Panc1 (cell line): ENCODE data around the gene ADAMTS10. TPM values are rescaled to one million over a fixed set of nuclear protein-coding genes. Genes with fewer than 3 reads are reported as not detected.

Experiments
- ATAC-seq: fragments of 200-7000 bp; cut with Tn5 transposase; 2 replicates; pipeline ENCODE4 v1.9.1; 2020; ENCODE audit warnings: mild to moderate bottlenecking, moderate library complexity
- BruUV-seq: library from RNA; stranded (reverse); fragments of 400-500 nt; replicated peaks from 2 replicates; lab custom pipeline; 2021; lab: Mats Ljungman, UMichigan
- CTCF ChIA-PET: fragments of 300-600 bp; sonication (Branson Sonifier 250); formaldehyde crosslinking; loops from one replicate; lab custom pipeline; 2022; ENCODE audit warnings: antibody characterized with exemption; lab: Charles Lee
- POLR2A ChIA-PET: fragments of 300-600 bp; sonication (Branson Sonifier 250); formaldehyde crosslinking; loops from one replicate; lab custom pipeline; 2022; ENCODE audit warnings: antibody characterized with exemption; lab: Charles Lee
- DNase-seq: peaks from one replicate; pipeline ENCODE4 v3.0.0-alpha.2; 2010; ENCODE audit warnings: low read depth, low spot score
- H3K27ac ChIP-seq: 2 replicates; pipeline ENCODE4 v1.5.1; 2011; ENCODE audit warnings: mild to moderate bottlenecking, low read length, inconsistent platforms
- H3K27me3 ChIP-seq: fragments of 200-500 bp; sonication (Bioruptor generic); 2 replicates; pipeline ENCODE4 v1.6.0; 2014; ENCODE audit warnings: low read length, inconsistent platforms; ENCODE audit not compliant: control insufficient read depth, insufficient read depth
- H3K36me3 ChIP-seq: fragments of 200-500 bp; sonication (Bioruptor generic); 2 replicates; pipeline ENCODE4 v1.5.1; 2014; ENCODE audit warnings: inconsistent platforms, mild to moderate bottlenecking, low read length, moderate library complexity; ENCODE audit not compliant: control insufficient read depth, insufficient read depth
- H3K4me1 ChIP-seq: 2 replicates; pipeline ENCODE4 v1.5.1; 2011; ENCODE audit warnings: inconsistent platforms, mild to moderate bottlenecking, low read length, moderate library complexity; ENCODE audit not compliant: control insufficient read depth, insufficient read depth
- H3K4me3 ChIP-seq, 2 experiments: 2 replicates each; pipeline ENCODE4 v1.5.1; 2011 to 2012; ENCODE audit warnings: low read depth in 2 of 2, low read length in 2 of 2, mild to moderate bottlenecking in 2 of 2, inconsistent platforms in 1 of 2, moderate library complexity in 1 of 2
- H3K9me3 ChIP-seq: fragments of 200-500 bp; sonication (Bioruptor generic); 2 replicates; pipeline ENCODE4 v1.5.1; 2014; ENCODE audit warnings: low read depth, mild to moderate bottlenecking, inconsistent platforms, low read length, moderate library complexity; ENCODE audit not compliant: control insufficient read depth, insufficient read depth
- CTCF ChIP-seq: fragments of 450-650 bp; IDR thresholded peaks from 2 replicates; pipeline ENCODE4 v1.5.1; 2017; ENCODE audit warnings: mild to moderate bottlenecking
- POLR2AphosphoS5 ChIP-seq: IDR thresholded peaks from 2 replicates; pipeline ENCODE4 v1.6.1; 2012; ENCODE audit warnings: mild to moderate bottlenecking, low read depth, low read length, moderate library complexity
- REST ChIP-seq, 2 experiments: IDR thresholded peaks; 2 replicates each; pipeline ENCODE4 v1.6.1; 2011 to 2012; ENCODE audit warnings: low read depth in 2 of 2, control low read depth in 1 of 2, low read length in 1 of 2, mild to moderate bottlenecking in 1 of 2, moderate library complexity in 1 of 2; ENCODE audit not compliant: insufficient read depth in 1 of 2
- SIN3A ChIP-seq: IDR thresholded peaks from 2 replicates; pipeline ENCODE4 v1.6.1; 2012; ENCODE audit warnings: low read depth, mild to moderate bottlenecking, low read length, moderate library complexity, borderline replicate concordance; ENCODE audit not compliant: insufficient read depth
- TCF7L2 ChIP-seq: IDR thresholded peaks from 2 replicates; pipeline ENCODE4 v1.6.1; 2011; ENCODE audit warnings: mild to moderate bottlenecking, low read depth, low read length, inconsistent platforms
- in situ Hi-C: cut with HindIII; loops from 2 replicates; pipeline ENCODE4 v1.10.0; 2016; ENCODE audit warnings: low sequenced_read_pairs, low pct_unique_long_range_greater_than_20kb
- intact Hi-C: fragments of 100-400 bp; cut with micrococcal nuclease; formaldehyde crosslinking; loops from one replicate; pipeline ENCODE4 v1.10.0; 2022; ENCODE audit not compliant: unreplicated experiment
- total RNA-seq: library from RNA; stranded (reverse); gene quantifications from one replicate; pipeline ENCODE4 v1.2.1, GENCODE V29; 2021; ENCODE audit not compliant: unreplicated experiment

Gene ADAMTS10
- total RNA-seq, 1 experiment from 2014 or later: 10.0 TPM

- TF ChIP-seq POLR2AphosphoS5 (no peak), SIN3A (no peak), CTCF (no peak), TCF7L2 (no peak), REST (IDR thresholded peaks at IDR 0.05; ENCODE audit: insufficient read depth in 1 of 2, low read depth in 2 of 2, low read length in 1 of 2) (no peak)
- CTCF ChIA-PET: no interaction called here
- intact Hi-C loops: no loop called here
These were observed 14.9 kb downstream of the ADAMTS10 start for GRCh38 chr19:8595651-8596050.

GRCh38 chr19:8593931-8594330 is 16.6 kb downstream of the ADAMTS10 start:
- BruUV-seq: TSS peak; percentile 63
- intact Hi-C loops: no loop called here
- H3K4me1 ChIP-seq: no peaks in the 10 kb centered on the region
- CTCF ChIA-PET: interaction anchor here (1.2 kb wide), 1 partner anchor 15 kb away, joined by 5 read pairs; no protein-coding TSS in a partner anchor
- TF ChIP-seq SIN3A: no peak
- H3K27ac ChIP-seq: no peak overlapping the region
- ATAC-seq (no peak), DNase-seq (no peak)
- no peaks in the 10 kb centered on the region for H3K27me3 ChIP-seq
- in situ Hi-C loops: no loop called here
- H3K36me3 ChIP-seq: no peaks in the 10 kb centered on the region
- no peak overlapping the region for H3K4me3 ChIP-seq
- POLR2A ChIA-PET: no interaction called here
- no peaks in the 10 kb centered on the region for H3K9me3 ChIP-seq

More at GRCh38 chr19:8595651-8596050, 14.9 kb downstream of the ADAMTS10 start:
- no peaks in the 10 kb centered on the region for H3K9me3 ChIP-seq
- no peaks in the 10 kb centered on the region for H3K36me3 ChIP-seq
- ATAC-seq: no peak
- in situ Hi-C loops: no loop called here
- H3K27me3 ChIP-seq: no peaks in the 10 kb centered on the region
- no TSS peak for BruUV-seq
- POLR2A ChIA-PET: interaction anchor here (0.6 kb wide), 1 partner anchor 74 kb away, joined by 7 read pairs; no protein-coding TSS in a partner anchor
- H3K27ac ChIP-seq: no peak overlapping the region
- DNase-seq: no peak
- no peak overlapping the region for H3K4me3 ChIP-seq
- no peaks in the 10 kb centered on the region for H3K4me1 ChIP-seq

GRCh38 chr19:8592231-8593009 is 18.1 kb downstream of the ADAMTS10 start:
- peak overlapping the region; percentile 36 to 65 for H3K4me3 ChIP-seq
- no peak for TF ChIP-seq POLR2AphosphoS5
- in situ Hi-C loops (no loop called here), intact Hi-C loops (no loop called here)
- BruUV-seq: no TSS peak
- H3K27me3 ChIP-seq: no peaks in the 10 kb centered on the region
- POLR2A ChIA-PET: no interaction called here
- peak; percentile 85 for ATAC-seq
- peak; percentile 84 for DNase-seq
- no peaks in the 10 kb centered on the region for H3K4me1 ChIP-seq
- H3K9me3 ChIP-seq: no peaks in the 10 kb centered on the region
- CTCF ChIA-PET: interaction anchor here (1.0 kb wide), 1 partner anchor 11 kb away, joined by 6 read pairs; no protein-coding TSS in a partner anchor
- H3K27ac ChIP-seq: no peak overlapping the region
- H3K36me3 ChIP-seq: no peaks in the 10 kb centered on the region
